MM.1S (cell line): ENCODE measurements around the gene TMEM121.
A peak's percentile ranks its signal among the peaks of the same experiment; 100 is the strongest.

Experiments
- DNase-seq: peaks from one replicate; pipeline ENCODE4 v3.0.0-alpha.2; 2015
- H2AFZ ChIP-seq: fragments of 300-600 bp; sonication (generic); 2 replicates; pipeline ENCODE4 v1.6.0; 2016; ENCODE audit warnings: antibody characterized with exemption, low read length
- H3F3A ChIP-seq: fragments of 300-600 bp; sonication (generic); 2 replicates; pipeline ENCODE4 v1.6.1; 2016; ENCODE audit warnings: mild to moderate bottlenecking, antibody characterized with exemption, low read length, moderate library complexity, mixed read lengths; ENCODE audit not compliant: insufficient read depth
- H3K27ac ChIP-seq: fragments of 300-600 bp; sonication (generic); 2 replicates; pipeline ENCODE4 v1.5.1; 2016; ENCODE audit warnings: mild to moderate bottlenecking, low read length
- H3K27me3 ChIP-seq: fragments of 300-600 bp; sonication (generic); replicated peaks from 2 replicates; pipeline ENCODE4 v1.6.0; 2016; ENCODE audit warnings: low read length; ENCODE audit not compliant: insufficient read depth
- H3K36me3 ChIP-seq: fragments of 300-600 bp; sonication (generic); replicated peaks from 2 replicates; pipeline ENCODE4 v1.6.1; 2016; ENCODE audit warnings: mild to moderate bottlenecking, low read length, mixed read lengths; ENCODE audit not compliant: insufficient read depth
- H3K4me1 ChIP-seq: fragments of 300-600 bp; sonication (generic); 2 replicates; pipeline ENCODE4 v1.6.1; 2016; ENCODE audit warnings: low read length, mixed read lengths
- H3K4me2 ChIP-seq: fragments of 300-600 bp; sonication (generic); 2 replicates; pipeline ENCODE4 v1.6.0; 2016; ENCODE audit warnings: low read depth, low read length
- H3K4me3 ChIP-seq: fragments of 300-600 bp; sonication (generic); 2 replicates; pipeline ENCODE4 v1.5.1; 2016; ENCODE audit warnings: low read length, mixed read lengths
- H3K79me2 ChIP-seq: fragments of 300-600 bp; sonication (generic); 2 replicates; pipeline ENCODE4 v1.6.1; 2016; ENCODE audit warnings: mixed run types, low read length, mixed read lengths
- H3K9ac ChIP-seq: fragments of 300-600 bp; sonication (generic); 2 replicates; pipeline ENCODE4 v1.6.1; 2016; ENCODE audit warnings: low read length, mixed read lengths
- H3K9me2 ChIP-seq: fragments of 300-600 bp; sonication (generic); replicated peaks from 2 replicates; pipeline ENCODE4 v1.6.1; 2016; ENCODE audit warnings: mild to moderate bottlenecking, low read length, mixed read lengths; ENCODE audit not compliant: insufficient read depth
- H3K9me3 ChIP-seq: fragments of 300-600 bp; sonication (generic); replicated peaks from 2 replicates; pipeline ENCODE4 v1.6.1; 2016; ENCODE audit warnings: mild to moderate bottlenecking, low read length, mixed read lengths; ENCODE audit not compliant: insufficient read depth
- H4K20me1 ChIP-seq: fragments of 300-600 bp; sonication (generic); 2 replicates; pipeline ENCODE4 v1.6.1; 2016; ENCODE audit warnings: mild to moderate bottlenecking, low read length, moderate library complexity, mixed read lengths; ENCODE audit not compliant: insufficient read depth
- CTCF ChIP-seq: fragments of 300-600 bp; sonication (generic); IDR thresholded peaks from 2 replicates; pipeline ENCODE4 v1.5.1; 2016; ENCODE audit warnings: antibody characterized with exemption, low read length, mixed read lengths
- EZH2 ChIP-seq: fragments of 300-600 bp; sonication (generic); optimal IDR thresholded peaks from 2 replicates; pipeline ENCODE3; 2017; ENCODE audit warnings: low read depth, mild to moderate bottlenecking, antibody characterized with exemption, low read length, mixed read lengths
- EZH2phosphoT487 ChIP-seq: fragments of 300-600 bp; sonication (generic); IDR thresholded peaks from 2 replicates; pipeline ENCODE4 v1.6.1; 2018; ENCODE audit warnings: antibody characterized with exemption, low read length

Gene TMEM121

GRCh38 chr14:105519946-105520698, 6.3 kb upstream of the TMEM121 start:
- Histone ChIP-seq H3K79me2 (no peaks in the 10 kb centered on the region), H3K9me3 (no peaks in the 10 kb centered on the region), H4K20me1 (no peaks in the 10 kb centered on the region), H3K4me1 (no peaks in the 10 kb centered on the region), H3K9ac (no peak overlapping the region), H3K27me3 (peaks cover 54% of the 10 kb centered on the region), H3K4me2 (no peak overlapping the region), H3K27ac (no peak overlapping the region), H3K4me3 (no peak overlapping the region), H3F3A (no peaks in the 10 kb centered on the region), H3K36me3 (no peaks in the 10 kb centered on the region), H2AFZ (no peak overlapping the region), H3K9me2 (no peaks in the 10 kb centered on the region)
- TF ChIP-seq EZH2phosphoT487 (no peak), CTCF (no peak), EZH2 (no peak)
- DNase-seq = no peak

- Histone ChIP-seq H2AFZ (no peak overlapping the region), H3K4me1 (peaks cover 4% of the 10 kb centered on the region; the same call in 1 of the 2 replicates), H3K9ac (no peak overlapping the region), H3K79me2 (no peaks in the 10 kb centered on the region), H3K27me3 (peaks cover 55% of the 10 kb centered on the region), H3K9me2 (no peaks in the 10 kb centered on the region), H3K4me2 (no peak overlapping the region), H3K27ac (no peak overlapping the region), H3K4me3 (no peak overlapping the region), H4K20me1 (no peaks in the 10 kb centered on the region), H3F3A (peaks cover 6% of the 10 kb centered on the region; the same call in 1 of the 2 replicates), H3K36me3 (no peaks in the 10 kb centered on the region), H3K9me3 (no peaks in the 10 kb centered on the region)
- TF ChIP-seq EZH2phosphoT487 (no peak), EZH2 (no peak), CTCF (no peak)
- DNase-seq = no peak
These were observed 1.1 kb upstream of the TMEM121 start for GRCh38 chr14:105525326-105525725.

GRCh38 chr14:105526776-105527380, 495 bp downstream of the TMEM121 start:
- no peaks in the 10 kb centered on the region for H3K9me2 ChIP-seq
- no peak overlapping the region for H3K27ac ChIP-seq
- H3K4me1 ChIP-seq = peaks cover 4% of the 10 kb centered on the region; the same call in 1 of the 2 replicates
- H2AFZ ChIP-seq = peak overlapping the region; percentile 90
- H3F3A ChIP-seq = peaks cover 6% of the 10 kb centered on the region; the same call in 1 of the 2 replicates
- H3K36me3 ChIP-seq = no peaks in the 10 kb centered on the region
- H3K9ac ChIP-seq = peak overlapping the region; percentile 50; the same call in 1 of the 2 replicates
- peak overlapping the region; percentile 74 for H3K4me2 ChIP-seq
- TF ChIP-seq EZH2phosphoT487 (no peak), CTCF (no peak), EZH2 (no peak)
- H3K27me3 ChIP-seq = peaks cover 55% of the 10 kb centered on the region
- H3K79me2 ChIP-seq = no peaks in the 10 kb centered on the region
- no peak for DNase-seq
- no peaks in the 10 kb centered on the region for H4K20me1 ChIP-seq
- H3K9me3 ChIP-seq = no peaks in the 10 kb centered on the region
- H3K4me3 ChIP-seq = peak overlapping the region; percentile 67
